Astrocyte of the cerebellum (primary cell): ENCODE data around the gene TRABD2B.

Experiments
- DNase-seq: peaks from one replicate; pipeline ENCODE4 v3.0.0-alpha.2; 2011; ENCODE audit warnings: low read depth
- H3K4me3 ChIP-seq: 2 replicates; pipeline ENCODE4 v1.5.1; 2011; ENCODE audit warnings: mild to moderate bottlenecking, low read depth, low read length, moderate library complexity
- CTCF ChIP-seq: IDR thresholded peaks from 2 replicates; pipeline ENCODE4 v1.5.1; 2012; ENCODE audit warnings: low read length, low read depth, moderate library complexity, mild to moderate bottlenecking; ENCODE audit errors: missing control alignments
- in situ Hi-C: cut with HindIII; loops from 2 replicates; pipeline ENCODE4 v1.10.0; 2017; ENCODE audit warnings: low sequenced_read_pairs

TRABD2B gene

GRCh38 chr1:48022306-48022705 lies 25.1 kb upstream of the TRABD2B start:
- in situ Hi-C loops = no loop called here
- H3K4me3 ChIP-seq = no peak overlapping the region
- TF ChIP-seq CTCF = no peak
- DNase-seq = no peak

GRCh38 chr1:48021792-48022191 lies 24.6 kb upstream of the TRABD2B start:
- DNase-seq = no peak
- in situ Hi-C loops = no loop called here
- TF ChIP-seq CTCF = no peak
- no peak overlapping the region for H3K4me3 ChIP-seq

- no peak overlapping the region for H3K4me3 ChIP-seq
- no peak for DNase-seq
- no peak for TF ChIP-seq CTCF
- in situ Hi-C loops = no loop called here
Observed at GRCh38 chr1:48019714-48020315, 22.6 kb upstream of the TRABD2B start.

GRCh38 chr1:48018799-48019198 lies 21.6 kb upstream of the TRABD2B start:
- DNase-seq = no peak
- H3K4me3 ChIP-seq = no peak overlapping the region
- in situ Hi-C loops = no loop called here
- no peak for TF ChIP-seq CTCF

GRCh38 chr1:48017716-48018115 lies 20.5 kb upstream of the TRABD2B start:
- no peak overlapping the region for H3K4me3 ChIP-seq
- no peak for TF ChIP-seq CTCF
- DNase-seq = no peak
- in situ Hi-C loops = no loop called here

GRCh38 chr1:48016515-48016914 lies 19.3 kb upstream of the TRABD2B start:
- no peak for TF ChIP-seq CTCF
- H3K4me3 ChIP-seq = no peak overlapping the region
- in situ Hi-C loops = no loop called here
- no peak for DNase-seq
